GM12878 (cell line): ENCODE results near the gene PDCD2.

ENCODE experiments used
- CTCF ChIP-seq, 3 experiments: IDR thresholded peaks in 2 of 3; conservative IDR thresholded peaks in 1 of 3; 2 replicates each; pipeline ENCODE4 v1.5.1; 2011; ENCODE audit warnings: low read depth in 3 of 3, low read length in 3 of 3, mild to moderate bottlenecking in 3 of 3, control low read depth in 2 of 3, moderate library complexity in 2 of 3, inconsistent platforms in 1 of 3, mixed read lengths in 1 of 3; ENCODE audit not compliant: control insufficient read depth in 2 of 3, insufficient read depth in 1 of 3; ENCODE audit errors: extremely low read depth in 1 of 3
- NFYB ChIP-seq: IDR thresholded peaks from 2 replicates; pipeline ENCODE4 v1.6.1; 2011; ENCODE audit warnings: low read depth, mild to moderate bottlenecking, low read length, improper control_type of control experiment, moderate library complexity; ENCODE audit not compliant: insufficient read depth

GRCh38 chr6:170554796-170555137 lies 29.7 kb downstream of the PDCD2 start:
- TF ChIP-seq CTCF (IDR thresholded peaks at IDR 0.05 in 2 of 3, conservative IDR thresholded peaks at IDR 0.05 in 1 of 3; ENCODE audit: control insufficient read depth in 2 of 3, extremely low read depth in 1 of 3, insufficient read depth in 1 of 3, low read depth in 3 of 3, low read length in 3 of 3) (no peak), NFYB (no peak)
